HepG2 (cell line): ENCODE measurements around the gene COX4I2. TPM values are rescaled to one million over a fixed set of nuclear protein-coding genes. Genes with fewer than 3 reads are reported as not detected.
A peak's percentile ranks its signal among the peaks of the same experiment; 100 is the strongest.

Experiments used
- CHD4 ChIP-seq: fragments of 200-600 bp; sonication (generic); IDR thresholded peaks from 2 replicates; pipeline ENCODE4 v1.7.0; 2017; ENCODE audit warnings: mild to moderate bottlenecking, low read length, borderline replicate concordance
- DNMT3B ChIP-seq: conservative IDR thresholded peaks from 2 replicates; pipeline ENCODE4 v1.6.1; 2016; ENCODE audit warnings: missing biosample characterization, control low read depth
- GATAD2A ChIP-seq: IDR thresholded peaks from 2 replicates; pipeline ENCODE4 v1.6.1; 2016
- IKZF1 ChIP-seq: fragments of 450-650 bp; IDR thresholded peaks from 2 replicates; pipeline ENCODE4 v1.7.1; 2016
- KLF12 ChIP-seq: sonication (generic); formaldehyde crosslinking; IDR thresholded peaks from 2 replicates; pipeline ENCODE4 v1.4.0; 2020; ENCODE audit warnings: missing genetic modification reagents, borderline replicate concordance
- MTA1 ChIP-seq: sonication (generic); formaldehyde crosslinking; IDR thresholded peaks from 2 replicates; pipeline ENCODE4 v1.4.0; 2020; ENCODE audit warnings: missing genetic modification reagents, mild to moderate bottlenecking, borderline replicate concordance
- MTF1 ChIP-seq: sonication (generic); formaldehyde crosslinking; IDR thresholded peaks from 2 replicates; pipeline ENCODE4 v1.5.0; 2020; ENCODE audit warnings: missing genetic modification reagents
- MXI1 ChIP-seq: IDR thresholded peaks from 3 replicates; pipeline ENCODE4 v1.6.1; 2012; ENCODE audit warnings: low read depth, low read length, inconsistent platforms, borderline replicate concordance
- NCOR1 ChIP-seq: fragments of 200-600 bp; sonication (generic); IDR thresholded peaks from 2 replicates; pipeline ENCODE4 v1.7.0; 2017; ENCODE audit warnings: antibody characterized with exemption, low read length, borderline replicate concordance
- POLR2AphosphoS2 ChIP-seq: IDR thresholded peaks from 2 replicates; pipeline ENCODE4 v1.6.1; 2011; ENCODE audit warnings: low read depth, low read length, improper control_type of control experiment
- TBP ChIP-seq: sonication (generic); formaldehyde crosslinking; IDR thresholded peaks from 2 replicates; pipeline ENCODE4 v1.5.0; 2020; ENCODE audit warnings: missing genetic modification reagents
- TOPORS ChIP-seq: sonication (generic); formaldehyde crosslinking; IDR thresholded peaks from 2 replicates; pipeline ENCODE4 v1.8.0; 2023; ENCODE audit warnings: mild to moderate bottlenecking, missing genetic modification reagents
- ZNF17 ChIP-seq: sonication (generic); formaldehyde crosslinking; IDR thresholded peaks from 2 replicates; pipeline ENCODE4 v1.5.0; 2020; ENCODE audit warnings: mild to moderate bottlenecking, missing genetic modification reagents
- ZNF451 ChIP-seq: sonication (generic); formaldehyde crosslinking; IDR thresholded peaks from 2 replicates; pipeline ENCODE4 v1.5.0; 2020; ENCODE audit warnings: mild to moderate bottlenecking, missing genetic modification reagents
- ZNF746 ChIP-seq: sonication (generic); formaldehyde crosslinking; IDR thresholded peaks from 2 replicates; pipeline ENCODE4 v1.8.0; 2022; ENCODE audit warnings: mild to moderate bottlenecking, missing genetic modification reagents
- ZSCAN30 ChIP-seq: sonication (generic); formaldehyde crosslinking; IDR thresholded peaks from 2 replicates; pipeline ENCODE4 v1.5.0; 2020; ENCODE audit warnings: mild to moderate bottlenecking, missing genetic modification reagents
- polyA plus RNA-seq, 8 experiments: library from polyadenylated mRNA; depleted of rRNA in 3 of 8; stranded (reverse) in 7 of 8; unstranded in 1 of 8; fragments of >200 nt; fragmentation: Illumina TruSeq in 4 of 8; extraction: Trizol in 4 of 8; gene quantifications; 2 replicates each; pipeline versions ENCODE4 v1.2.1 to v1.2.3, GENCODE V29; 2011 to 2016; ENCODE audit warnings: low read depth in 4 of 8, missing spikeins in 1 of 8, mixed read lengths in 1 of 8; ENCODE audit not compliant: insufficient read depth in 1 of 8
- total RNA-seq, 5 experiments: library from RNA; depleted of rRNA; stranded (reverse); fragments of >200 nt; fragmentation: Illumina TruSeq; extraction: Trizol; gene quantifications; 2 replicates each; pipeline ENCODE4 v1.2.3, GENCODE V29; 2016; ENCODE audit warnings: low read depth in 1 of 5
- TF ChIP-seq, protein P1 (sequence below): sonication (generic); formaldehyde crosslinking; IDR thresholded peaks from 2 replicates; pipeline ENCODE4 v1.4.0; 2020; ENCODE audit warnings: low read depth, missing genetic modification reagents
- TF ChIP-seq, protein P2 (sequence below): IDR thresholded peaks from 2 replicates; pipeline ENCODE4 v1.6.1; 2016; ENCODE audit warnings: mild to moderate bottlenecking, missing biosample characterization, missing genetic modification reagents
- TF ChIP-seq, protein P3 (sequence below): sonication (generic); formaldehyde crosslinking; IDR thresholded peaks from 2 replicates; pipeline ENCODE4 v1.5.1; 2020; ENCODE audit warnings: missing genetic modification reagents, mild to moderate bottlenecking, borderline replicate concordance
- TF ChIP-seq, protein P4 (sequence below): sonication (generic); formaldehyde crosslinking; IDR thresholded peaks from 2 replicates; pipeline ENCODE4 v1.8.1; 2023; ENCODE audit warnings: mild to moderate bottlenecking, moderate library complexity, missing genetic modification reagents
- TF ChIP-seq, protein P5 (sequence below): conservative IDR thresholded peaks from 2 replicates; pipeline ENCODE4 v1.6.1; 2018; ENCODE audit warnings: missing genetic modification reagents

COX4I2 gene
- total and polyA plus RNA-seq, 2 of the 13 experiments (the other 11 are each of a cell fraction or from before 2014, with no cell fraction given): 1.1 TPM; not detected in 1

DNA sequence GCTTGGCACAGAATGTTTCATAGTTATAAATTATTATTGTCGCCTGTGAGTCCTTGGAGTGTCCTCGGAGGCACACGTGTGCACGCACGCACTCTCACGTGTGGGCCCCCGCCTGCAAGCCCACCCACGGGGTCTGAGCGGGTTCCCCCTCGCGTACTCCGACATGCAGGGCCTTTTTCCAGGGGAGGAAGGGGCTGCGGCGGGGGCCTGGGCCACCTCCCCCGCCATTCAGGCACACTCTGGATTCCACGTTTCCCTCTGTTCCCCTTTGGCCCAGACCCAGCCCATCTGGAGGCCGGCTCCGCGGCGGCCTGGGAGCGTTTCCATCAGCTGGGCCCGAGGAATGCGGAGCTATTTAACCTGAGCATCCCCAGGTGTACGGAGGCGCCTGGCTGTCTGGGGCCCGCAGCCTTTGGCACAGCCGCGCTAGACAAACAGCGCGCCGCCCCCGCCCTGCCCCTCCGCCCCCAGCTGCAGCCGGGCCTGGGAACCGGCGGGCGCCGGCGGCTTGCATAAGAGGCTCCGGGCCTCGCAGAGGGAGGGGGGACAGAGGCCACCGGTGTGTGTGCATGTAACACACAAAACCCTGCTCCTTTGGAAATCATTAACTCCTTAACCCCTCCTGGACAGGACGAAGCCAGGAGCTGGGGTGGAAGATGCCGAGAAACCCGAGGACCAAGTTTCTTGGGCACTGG lies 29.3 kb upstream of the COX4I2 start (continued):
- TF ChIP-seq TOPORS: peak; percentile 95; the same call in 1 of the 2 replicates
- TF ChIP-seq, protein P1, sequence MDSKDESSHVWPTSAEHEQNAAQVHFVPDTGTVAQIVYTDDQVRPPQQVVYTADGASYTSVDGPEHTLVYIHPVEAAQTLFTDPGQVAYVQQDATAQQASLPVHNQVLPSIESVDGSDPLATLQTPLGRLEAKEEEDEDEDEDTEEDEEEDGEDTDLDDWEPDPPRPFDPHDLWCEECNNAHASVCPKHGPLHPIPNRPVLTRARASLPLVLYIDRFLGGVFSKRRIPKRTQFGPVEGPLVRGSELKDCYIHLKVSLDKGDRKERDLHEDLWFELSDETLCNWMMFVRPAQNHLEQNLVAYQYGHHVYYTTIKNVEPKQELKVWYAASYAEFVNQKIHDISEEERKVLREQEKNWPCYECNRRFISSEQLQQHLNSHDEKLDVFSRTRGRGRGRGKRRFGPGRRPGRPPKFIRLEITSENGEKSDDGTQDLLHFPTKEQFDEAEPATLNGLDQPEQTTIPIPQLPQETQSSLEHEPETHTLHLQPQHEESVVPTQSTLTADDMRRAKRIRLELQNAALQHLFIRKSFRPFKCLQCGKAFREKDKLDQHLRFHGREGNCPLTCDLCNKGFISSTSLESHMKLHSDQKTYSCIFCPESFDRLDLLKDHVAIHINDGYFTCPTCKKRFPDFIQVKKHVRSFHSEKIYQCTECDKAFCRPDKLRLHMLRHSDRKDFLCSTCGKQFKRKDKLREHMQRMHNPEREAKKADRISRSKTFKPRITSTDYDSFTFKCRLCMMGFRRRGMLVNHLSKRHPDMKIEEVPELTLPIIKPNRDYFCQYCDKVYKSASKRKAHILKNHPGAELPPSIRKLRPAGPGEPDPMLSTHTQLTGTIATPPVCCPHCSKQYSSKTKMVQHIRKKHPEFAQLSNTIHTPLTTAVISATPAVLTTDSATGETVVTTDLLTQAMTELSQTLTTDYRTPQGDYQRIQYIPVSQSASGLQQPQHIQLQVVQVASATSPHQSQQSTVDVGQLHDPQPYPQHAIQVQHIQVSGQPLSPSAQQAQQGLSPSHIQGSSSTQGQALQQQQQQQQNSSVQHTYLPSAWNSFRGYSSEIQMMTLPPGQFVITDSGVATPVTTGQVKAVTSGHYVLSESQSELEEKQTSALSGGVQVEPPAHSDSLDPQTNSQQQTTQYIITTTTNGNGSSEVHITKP (CRISPR knock-in tag): peak; percentile 92
- TF ChIP-seq, protein P2, sequence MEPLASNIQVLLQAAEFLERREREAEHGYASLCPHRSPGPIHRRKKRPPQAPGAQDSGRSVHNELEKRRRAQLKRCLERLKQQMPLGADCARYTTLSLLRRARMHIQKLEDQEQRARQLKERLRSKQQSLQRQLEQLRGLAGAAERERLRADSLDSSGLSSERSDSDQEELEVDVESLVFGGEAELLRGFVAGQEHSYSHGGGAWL (CRISPR knock-in tag): peak; percentile 98
- TF ChIP-seq, protein P3, sequence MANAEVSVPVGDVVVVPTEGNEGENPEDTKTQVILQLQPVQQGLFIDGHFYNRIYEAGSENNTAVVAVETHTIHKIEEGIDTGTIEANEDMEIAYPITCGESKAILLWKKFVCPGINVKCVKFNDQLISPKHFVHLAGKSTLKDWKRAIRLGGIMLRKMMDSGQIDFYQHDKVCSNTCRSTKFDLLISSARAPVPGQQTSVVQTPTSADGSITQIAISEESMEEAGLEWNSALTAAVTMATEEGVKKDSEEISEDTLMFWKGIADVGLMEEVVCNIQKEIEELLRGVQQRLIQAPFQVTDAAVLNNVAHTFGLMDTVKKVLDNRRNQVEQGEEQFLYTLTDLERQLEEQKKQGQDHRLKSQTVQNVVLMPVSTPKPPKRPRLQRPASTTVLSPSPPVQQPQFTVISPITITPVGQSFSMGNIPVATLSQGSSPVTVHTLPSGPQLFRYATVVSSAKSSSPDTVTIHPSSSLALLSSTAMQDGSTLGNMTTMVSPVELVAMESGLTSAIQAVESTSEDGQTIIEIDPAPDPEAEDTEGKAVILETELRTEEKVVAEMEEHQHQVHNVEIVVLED: peak; percentile 92
- TF ChIP-seq ZNF746 (CRISPR knock-in tag): peak; percentile 100
- TF ChIP-seq GATAD2A: peak; percentile 96
- TF ChIP-seq POLR2AphosphoS2: no peak
- TF ChIP-seq ZNF17 (CRISPR knock-in tag): peak; percentile 75; the same call in 1 of the 2 replicates
- TF ChIP-seq ZSCAN30 (CRISPR knock-in tag): peak; percentile 99
- peak; percentile 94; the same call in 1 of the 2 replicates for TF ChIP-seq TBP (CRISPR knock-in tag)
- peak; percentile 94; the same call in 1 of the 2 replicates for TF ChIP-seq DNMT3B (CRISPR knock-in tag)
- TF ChIP-seq, protein P4, sequence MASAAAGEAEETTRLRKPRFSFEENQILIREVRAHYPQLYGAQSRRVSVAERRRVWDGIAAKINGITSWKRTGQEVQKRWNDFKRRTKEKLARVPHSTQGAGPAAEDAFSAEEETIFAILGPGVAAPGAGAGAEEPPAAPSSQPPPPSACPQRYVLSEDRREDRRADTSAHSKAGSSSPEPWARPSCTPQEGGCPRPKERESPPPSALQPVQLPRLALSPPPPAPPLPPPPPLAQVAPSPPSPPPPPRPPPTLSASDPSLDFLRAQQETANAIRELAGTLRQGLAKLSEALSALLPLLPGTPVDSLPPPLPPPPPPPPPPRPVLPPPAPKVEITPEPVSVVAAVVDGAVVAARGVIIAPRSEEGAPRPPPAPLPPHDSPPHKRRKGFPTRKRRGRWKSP (CRISPR knock-in tag): peak; percentile 98
- no peak for TF ChIP-seq IKZF1
- peak; percentile 92 for TF ChIP-seq MXI1
- peak; percentile 100 for TF ChIP-seq MTA1 (CRISPR knock-in tag)
- TF ChIP-seq ZNF451: peak; percentile 99; the same call in 1 of the 2 replicates
- peak; percentile 100 for TF ChIP-seq NCOR1
- TF ChIP-seq MTF1 (CRISPR knock-in tag): peak; percentile 93; the same call in 1 of the 2 replicates
- peak; percentile 13; the same call in 1 of the 2 replicates for TF ChIP-seq CHD4
- TF ChIP-seq KLF12 (CRISPR knock-in tag): peak; percentile 99
- TF ChIP-seq, protein P5, sequence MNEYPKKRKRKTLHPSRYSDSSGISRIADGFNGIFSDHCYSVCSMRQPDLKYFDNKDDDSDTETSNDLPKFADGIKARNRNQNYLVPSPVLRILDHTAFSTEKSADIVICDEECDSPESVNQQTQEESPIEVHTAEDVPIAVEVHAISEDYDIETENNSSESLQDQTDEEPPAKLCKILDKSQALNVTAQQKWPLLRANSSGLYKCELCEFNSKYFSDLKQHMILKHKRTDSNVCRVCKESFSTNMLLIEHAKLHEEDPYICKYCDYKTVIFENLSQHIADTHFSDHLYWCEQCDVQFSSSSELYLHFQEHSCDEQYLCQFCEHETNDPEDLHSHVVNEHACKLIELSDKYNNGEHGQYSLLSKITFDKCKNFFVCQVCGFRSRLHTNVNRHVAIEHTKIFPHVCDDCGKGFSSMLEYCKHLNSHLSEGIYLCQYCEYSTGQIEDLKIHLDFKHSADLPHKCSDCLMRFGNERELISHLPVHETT (CRISPR knock-in tag): peak; percentile 99
